Measurements from ENCODE around the gene SIDT2.

Gene SIDT2

GRCh38 chr11:117187799-117188481 lies 9.4 kb downstream of the SIDT2 start:
- in situ Hi-C loops (cut with MboI; ENCODE audit: low sequenced_read_pairs), result no loop called here

- in situ Hi-C loops (cut with MboI; ENCODE audit: low sequenced_read_pairs), result no loop called here
Observed at GRCh38 chr11:117188620-117189081, 10.1 kb downstream of the SIDT2 start.

- in situ Hi-C loops (cut with MboI; ENCODE audit: low sequenced_read_pairs), result no loop called here
Observed at GRCh38 chr11:117189191-117189940, 10.8 kb downstream of the SIDT2 start.

- in situ Hi-C loops (cut with MboI; ENCODE audit: low sequenced_read_pairs), result no loop called here
Observed at GRCh38 chr11:117189941-117190544, 11.5 kb downstream of the SIDT2 start.

- in situ Hi-C loops (cut with MboI; ENCODE audit: low sequenced_read_pairs), result no loop called here
Observed at GRCh38 chr11:117191680-117192400, 13.3 kb downstream of the SIDT2 start.

- in situ Hi-C loops (cut with MboI; ENCODE audit: low sequenced_read_pairs), result no loop called here
Observed at GRCh38 chr11:117192401-117192875, 13.9 kb downstream of the SIDT2 start.

- in situ Hi-C loops (cut with MboI; ENCODE audit: low sequenced_read_pairs), result no loop called here
Observed at GRCh38 chr11:117193130-117194020, 14.8 kb downstream of the SIDT2 start.

- in situ Hi-C loops (cut with MboI; ENCODE audit: low sequenced_read_pairs), result no loop called here
Observed at GRCh38 chr11:117194267-117194666, 15.7 kb downstream of the SIDT2 start.

GRCh38 chr11:117195258-117195657 lies 16.7 kb downstream of the SIDT2 start:
- in situ Hi-C loops (cut with MboI; ENCODE audit: low sequenced_read_pairs), result no loop called here

- in situ Hi-C loops (cut with MboI; ENCODE audit: low sequenced_read_pairs), result no loop called here
Observed at GRCh38 chr11:117195761-117196160, 17.2 kb downstream of the SIDT2 start.

GRCh38 chr11:117197006-117197405 lies 18.5 kb downstream of the SIDT2 start:
- in situ Hi-C loops (cut with MboI; ENCODE audit: low sequenced_read_pairs), result no loop called here

GRCh38 chr11:117197516-117198456 lies 19.2 kb downstream of the SIDT2 start:
- in situ Hi-C loops (cut with MboI; ENCODE audit: low sequenced_read_pairs), result no loop called here

GRCh38 chr11:117198613-117199012 lies 20.1 kb downstream of the SIDT2 start:
- in situ Hi-C loops (cut with MboI; ENCODE audit: low sequenced_read_pairs), result no loop called here

- in situ Hi-C loops (cut with MboI; ENCODE audit: low sequenced_read_pairs), result no loop called here
Observed at GRCh38 chr11:117199053-117199915, 20.7 kb downstream of the SIDT2 start, which contains the start of gene TAGLN. TAGLN (plus strand) TSS chr11:117199370; CDS start chr11:117203014, 3,644 bp downstream.

- in situ Hi-C loops (cut with MboI; ENCODE audit: low sequenced_read_pairs), result no loop called here
Observed at GRCh38 chr11:117199916-117200812, 21.6 kb downstream of the SIDT2 start.

GRCh38 chr11:117200813-117201657 lies 22.5 kb downstream of the SIDT2 start:
- in situ Hi-C loops (cut with MboI; ENCODE audit: low sequenced_read_pairs), result no loop called here
